Upper lobe of right lung (tissue), 1 donor: ENCODE data around the gene SF1. TPM values are rescaled to one million over a fixed set of nuclear protein-coding genes. Genes with fewer than 3 reads are reported as not detected.

ENCODE experiments used
- ATAC-seq: fragments of 200-7000 bp; cut with Tn5 transposase; one replicate; pipeline ENCODE4 v1.9.1; 2020; ENCODE audit warnings: mild to moderate bottlenecking, moderate library complexity
- DNase-seq: peaks from one replicate; pipeline ENCODE4 v3.0.0-alpha.2; 2020
- H3K27ac ChIP-seq: fragments of 200-600 bp; one replicate; pipeline ENCODE4 v1.8.0; 2022
- H3K27me3 ChIP-seq: fragments of 200-600 bp; one replicate; pipeline ENCODE4 v1.8.0; 2022; ENCODE audit warnings: mild to moderate bottlenecking
- H3K36me3 ChIP-seq: fragments of 200-600 bp; one replicate; pipeline ENCODE4 v1.8.0; 2022
- H3K4me1 ChIP-seq: fragments of 200-600 bp; one replicate; pipeline ENCODE4 v1.8.0; 2022
- H3K4me3 ChIP-seq: fragments of 200-600 bp; one replicate; pipeline ENCODE4 v1.8.0; 2022; ENCODE audit warnings: mild to moderate bottlenecking
- H3K9me3 ChIP-seq: fragments of 200-600 bp; one replicate; pipeline ENCODE4 v1.8.0; 2022
- intact Hi-C: fragments of 100-400 bp; cut with DNase I; formaldehyde crosslinking; loops from one replicate; pipeline ENCODE4 v1.11.0; 2022
- total RNA-seq: library from RNA; stranded (reverse); fragmentation: NEBNext Ultra II Directional; extraction: Animal tissue kit (Norgen Biotek cat#: 25700); gene quantifications from one replicate; pipeline ENCODE4 v1.2.1, GENCODE V29; 2021
- TF ChIP-seq, protein P1 (sequence below): fragments of 200-600 bp; IDR thresholded peaks from one replicate; pipeline ENCODE4 v1.8.0; 2022; ENCODE audit warnings: antibody characterized with exemption
- donor health status: DM: no; HTN: yes; CAD: no; lungs with severe emphysema.

Gene SF1
- total RNA-seq, 1 donor from 2014 or later, result 294 TPM

DNA sequence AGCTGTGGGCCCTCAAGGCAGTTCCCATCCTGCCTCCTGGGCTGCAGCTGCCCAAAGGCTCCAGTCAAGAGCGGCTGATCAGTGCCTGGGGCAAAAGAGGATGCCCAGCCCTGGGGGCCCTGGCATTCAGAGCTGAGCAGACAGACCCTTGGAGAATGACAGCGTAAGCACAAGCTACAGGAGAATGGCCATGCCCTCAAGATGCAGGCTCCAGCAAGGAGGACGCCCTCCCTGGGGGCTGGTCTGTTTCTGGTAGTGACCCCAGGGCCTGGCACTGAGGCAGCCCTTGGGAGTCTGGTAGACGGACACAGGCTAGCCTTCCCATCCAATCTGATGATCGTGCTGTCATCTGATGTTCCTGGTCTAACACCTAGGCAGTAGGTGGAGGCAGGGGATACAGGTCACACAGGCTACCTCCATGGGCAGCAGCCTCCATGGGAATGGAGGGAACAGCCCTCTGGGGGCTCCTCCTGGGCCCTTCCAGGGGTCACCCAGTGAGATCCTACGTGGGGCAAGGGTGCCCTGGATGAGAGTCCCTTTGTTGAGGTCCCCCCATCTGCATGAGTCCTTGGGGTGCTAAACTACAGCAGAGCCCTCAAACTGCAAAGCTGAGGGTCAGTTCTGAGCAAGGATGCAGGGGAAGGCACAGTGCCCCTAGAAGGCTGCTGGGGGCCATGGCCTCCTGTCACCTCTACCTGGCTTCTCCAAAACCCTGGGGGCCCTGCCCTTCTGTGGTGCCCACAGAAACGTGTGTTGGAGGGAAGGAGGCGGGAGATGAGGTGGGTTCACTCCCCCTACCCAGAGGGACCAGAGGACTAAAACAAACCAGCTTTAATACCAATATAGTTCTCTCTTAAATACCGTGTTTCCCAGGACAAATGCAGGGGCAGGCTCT lies 10.2 kb upstream of the SF1 start:
- Histone ChIP-seq H3K4me1 (peaks cover 10% of the 10 kb centered on the region), H3K27me3 (no peaks in the 10 kb centered on the region), H3K36me3 (peaks cover 25% of the 10 kb centered on the region), H3K9me3 (no peaks in the 10 kb centered on the region), H3K4me3 (no peak overlapping the region), H3K27ac (no peak overlapping the region)
- intact Hi-C loops, result no loop called here
- DNase-seq (peak; percentile 49), ATAC-seq (no peak)
- TF ChIP-seq, protein P1, sequence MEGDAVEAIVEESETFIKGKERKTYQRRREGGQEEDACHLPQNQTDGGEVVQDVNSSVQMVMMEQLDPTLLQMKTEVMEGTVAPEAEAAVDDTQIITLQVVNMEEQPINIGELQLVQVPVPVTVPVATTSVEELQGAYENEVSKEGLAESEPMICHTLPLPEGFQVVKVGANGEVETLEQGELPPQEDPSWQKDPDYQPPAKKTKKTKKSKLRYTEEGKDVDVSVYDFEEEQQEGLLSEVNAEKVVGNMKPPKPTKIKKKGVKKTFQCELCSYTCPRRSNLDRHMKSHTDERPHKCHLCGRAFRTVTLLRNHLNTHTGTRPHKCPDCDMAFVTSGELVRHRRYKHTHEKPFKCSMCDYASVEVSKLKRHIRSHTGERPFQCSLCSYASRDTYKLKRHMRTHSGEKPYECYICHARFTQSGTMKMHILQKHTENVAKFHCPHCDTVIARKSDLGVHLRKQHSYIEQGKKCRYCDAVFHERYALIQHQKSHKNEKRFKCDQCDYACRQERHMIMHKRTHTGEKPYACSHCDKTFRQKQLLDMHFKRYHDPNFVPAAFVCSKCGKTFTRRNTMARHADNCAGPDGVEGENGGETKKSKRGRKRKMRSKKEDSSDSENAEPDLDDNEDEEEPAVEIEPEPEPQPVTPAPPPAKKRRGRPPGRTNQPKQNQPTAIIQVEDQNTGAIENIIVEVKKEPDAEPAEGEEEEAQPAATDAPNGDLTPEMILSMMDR, result no peak

DNA sequence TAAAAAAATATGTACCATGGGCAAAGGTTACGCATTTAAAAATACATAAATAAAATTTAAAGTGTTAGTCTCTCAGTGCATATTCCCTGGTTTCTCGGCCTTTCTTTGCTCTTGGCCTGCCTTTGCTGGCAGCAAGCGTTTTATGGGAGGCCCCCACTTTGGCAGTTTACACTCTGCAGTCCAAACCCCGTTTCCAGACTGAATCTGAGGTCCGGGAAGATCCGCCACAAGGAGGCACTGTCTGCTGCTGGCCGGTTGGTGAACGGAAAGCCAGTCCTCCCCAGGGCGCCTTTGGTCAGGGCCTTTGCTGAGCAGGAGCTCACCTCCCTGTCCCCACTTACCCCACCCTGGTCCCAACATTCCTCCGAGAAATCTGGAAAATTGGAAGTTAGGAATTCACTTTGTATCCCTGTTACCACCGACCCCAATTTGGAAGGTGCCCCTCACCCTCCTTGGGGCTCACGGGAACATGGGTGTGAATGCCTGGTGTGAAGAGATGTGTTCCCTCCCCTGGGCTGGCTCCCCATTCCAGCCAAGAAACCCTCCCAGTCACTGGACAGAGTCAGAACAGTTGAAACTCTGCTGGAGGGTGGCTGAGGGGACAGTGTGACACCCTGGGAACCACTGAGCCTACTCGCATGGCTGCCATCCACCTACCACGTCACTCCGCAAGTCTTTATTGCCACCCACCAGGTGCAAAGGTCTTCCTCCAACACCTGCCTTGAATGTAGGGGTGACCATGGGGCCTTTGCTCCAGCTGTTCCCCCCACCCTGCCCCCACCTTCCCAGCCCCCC lies 9.4 kb upstream of the SF1 start:
- peak; percentile 81 for DNase-seq
- Histone ChIP-seq H3K36me3 (peaks cover 25% of the 10 kb centered on the region), H3K4me1 (peaks cover 7% of the 10 kb centered on the region), H3K27me3 (no peaks in the 10 kb centered on the region), H3K27ac (no peak overlapping the region), H3K9me3 (no peaks in the 10 kb centered on the region), H3K4me3 (no peak overlapping the region)
- TF ChIP-seq, protein P1, result peak; percentile 69
- intact Hi-C loops, result no loop called here
- peak; percentile 86 for ATAC-seq

DNA sequence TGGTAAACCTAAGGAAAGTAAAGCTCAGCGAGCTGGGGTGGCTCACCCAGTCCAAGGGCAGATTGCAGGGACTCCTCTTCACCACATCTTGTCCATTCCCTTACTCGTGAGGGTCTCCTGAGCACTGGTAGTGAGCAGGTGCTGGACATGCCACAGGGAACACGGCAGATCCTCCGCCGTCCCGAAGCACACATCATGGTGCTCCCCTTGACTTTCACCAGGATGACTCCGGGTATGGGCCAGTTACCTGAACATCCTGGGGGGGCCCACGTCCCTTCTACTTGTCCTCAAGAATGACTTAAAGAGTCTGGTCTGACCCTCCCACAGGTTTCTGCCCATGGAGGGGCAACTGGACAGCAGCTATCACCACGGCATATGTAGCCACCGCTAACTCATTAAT lies 8.0 kb upstream of the SF1 start:
- intact Hi-C loops, result no loop called here
- Histone ChIP-seq H3K4me3 (no peak overlapping the region), H3K27ac (no peak overlapping the region), H3K36me3 (peaks cover 25% of the 10 kb centered on the region), H3K4me1 (peaks cover 7% of the 10 kb centered on the region), H3K9me3 (no peaks in the 10 kb centered on the region), H3K27me3 (no peaks in the 10 kb centered on the region)
- DNase-seq, result peak; percentile 43
- ATAC-seq, result no peak
- TF ChIP-seq, protein P1, result no peak

DNA sequence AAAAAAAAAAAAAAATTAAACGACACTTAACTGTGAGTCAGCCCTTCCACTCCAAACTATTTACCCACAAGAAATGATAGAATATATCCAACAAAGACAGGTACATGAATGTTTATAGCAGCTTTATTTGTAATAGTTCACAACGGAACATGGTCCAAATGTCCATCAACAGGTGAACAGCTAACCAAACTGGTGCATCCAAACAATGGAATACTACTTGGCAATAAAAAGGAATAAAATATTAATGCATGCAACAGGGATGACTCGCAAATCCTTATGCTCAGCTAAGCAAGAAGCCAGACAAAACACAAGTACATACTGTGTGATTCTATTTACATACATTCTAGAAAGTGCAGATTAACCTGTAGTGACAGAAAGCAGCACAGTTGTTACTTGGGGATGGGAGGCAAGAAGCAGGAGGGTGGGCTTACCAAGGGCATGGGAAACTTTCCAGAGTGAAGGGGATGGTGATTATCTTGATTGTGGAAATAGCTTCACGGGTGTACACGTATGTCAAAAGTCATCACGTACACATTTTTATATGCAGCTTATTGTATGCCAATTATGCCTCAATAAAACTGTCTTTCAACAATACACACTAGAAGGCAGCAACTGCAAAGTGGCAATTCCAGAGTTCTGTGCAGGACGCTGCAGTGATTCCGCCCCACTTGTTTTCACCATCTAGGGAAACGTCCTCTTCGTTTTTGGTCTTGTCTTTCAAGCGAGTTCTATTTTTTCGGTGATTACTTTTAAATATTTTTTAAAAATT lies 6.7 kb upstream of the SF1 start:
- Histone ChIP-seq H3K4me1 (peaks cover 7% of the 10 kb centered on the region), H3K4me3 (no peak overlapping the region), H3K27me3 (no peaks in the 10 kb centered on the region), H3K9me3 (no peaks in the 10 kb centered on the region), H3K36me3 (peaks cover 18% of the 10 kb centered on the region), H3K27ac (no peak overlapping the region)
- intact Hi-C loops, result no loop called here
- ATAC-seq (no peak), DNase-seq (no peak)
- TF ChIP-seq, protein P1, result no peak

DNA sequence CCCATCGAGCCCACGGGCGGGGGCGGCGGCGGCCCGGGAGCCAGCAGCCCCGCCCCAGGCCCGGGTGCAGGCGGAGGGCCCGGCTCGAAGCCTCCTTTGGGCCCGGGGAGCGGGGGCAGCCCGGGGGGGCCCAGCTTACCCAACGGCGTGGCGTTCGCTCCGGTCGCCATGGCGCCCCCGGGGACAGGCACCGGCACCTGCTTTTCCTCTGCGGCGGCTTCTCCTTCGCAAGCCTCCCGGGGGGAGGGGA lies 194 bp downstream of the SF1 start:
- TF ChIP-seq, protein P1, result no peak
- no peak for DNase-seq
- Histone ChIP-seq H3K4me1 (peaks cover 35% of the 10 kb centered on the region), H3K27ac (peak overlapping the region; percentile 98), H3K4me3 (peak overlapping the region; percentile 82), H3K9me3 (no peaks in the 10 kb centered on the region), H3K36me3 (peaks cover 38% of the 10 kb centered on the region), H3K27me3 (no peaks in the 10 kb centered on the region)
- intact Hi-C loops, result no loop called here
- no peak for ATAC-seq
